GM12878 (cell line): ENCODE results near the gene PPP2R2B. TPM values are rescaled to one million over a fixed set of nuclear protein-coding genes. Genes with fewer than 3 reads are reported as not detected.

Experiments used
- ATAC-seq: fragments of 200-7000 bp; cut with Tn5 transposase; 3 replicates; pipeline ENCODE4 v1.9.1; 2020; ENCODE audit warnings: mild to moderate bottlenecking, moderate library complexity
- BruUV-seq: library from RNA; stranded (reverse); fragments of 400-500 nt; replicated peaks from 2 replicates; lab custom pipeline; 2021; lab: Mats Ljungman, UMichigan
- CTCF ChIA-PET: fragments of 300-600 bp; sonication (Branson Sonifier 250); formaldehyde crosslinking; extraction: SDS; loops from one replicate; lab custom pipeline; 2021; ENCODE audit warnings: inconsistent platforms; lab: Yijun Ruan, JAX
- POLR2A ChIA-PET: fragments of 350-600 bp; formaldehyde crosslinking; extraction: SDS; loops from one replicate; lab custom pipeline; 2021; ENCODE audit warnings: inconsistent platforms; lab: Charles Lee
- RAD21 ChIA-PET: fragments of 300-600 bp; sonication (Branson Sonifier 250); formaldehyde crosslinking; loops from one replicate; lab custom pipeline; 2023; ENCODE audit warnings: antibody characterized with exemption; ENCODE audit not compliant: unreplicated experiment; lab: Charles Lee
- SMC1A ChIA-PET: fragments of 300-600 bp; sonication (Branson Sonifier 250); formaldehyde crosslinking; loops from one replicate; lab custom pipeline; 2023; ENCODE audit not compliant: unreplicated experiment, uncharacterized antibody; lab: Charles Lee
- DNase-seq: peaks from one replicate; pipeline ENCODE4 v3.0.0-alpha.2; 2011; ENCODE audit warnings: low read depth, low spot score
- FAIRE-seq: peaks from 3 replicates; lab custom pipeline; 2011; peaks lifted over from hg19 to GRCh38; lab: Jason Lieb, UNC
- H2AFZ ChIP-seq: 2 replicates; pipeline ENCODE4 v1.6.0; 2011; ENCODE audit warnings: low read depth, low read length, control low read depth; ENCODE audit not compliant: control insufficient read depth
- H3K27ac ChIP-seq: 2 replicates; pipeline ENCODE4 v1.5.1; 2011; ENCODE audit warnings: control low read depth; ENCODE audit not compliant: control insufficient read depth, insufficient read depth
- H3K27me3 ChIP-seq, 2 experiments: replicated peaks in 1 of 2; 2 replicates each; pipeline versions ENCODE4 v1.6.0 to v1.6.1; 2011; ENCODE audit warnings: low read length in 1 of 2; ENCODE audit not compliant: control insufficient read depth in 2 of 2, insufficient read depth in 2 of 2
- H3K36me3 ChIP-seq, 2 experiments: 2 replicates each; pipeline ENCODE4 v1.5.1; 2011; ENCODE audit warnings: low read length in 1 of 2; ENCODE audit not compliant: control insufficient read depth in 2 of 2, insufficient read depth in 2 of 2
- H3K4me1 ChIP-seq: 2 replicates; pipeline ENCODE4 v1.6.1; 2011; ENCODE audit warnings: mild to moderate bottlenecking, low read length, moderate library complexity, mixed read lengths; ENCODE audit not compliant: control insufficient read depth, insufficient read depth
- H3K4me2 ChIP-seq: 2 replicates; pipeline ENCODE4 v1.6.0; 2011; ENCODE audit warnings: control low read depth; ENCODE audit not compliant: control insufficient read depth, insufficient read depth
- H3K4me3 ChIP-seq: fragments of 200-600 bp; sonication (generic); 2 replicates; pipeline ENCODE4 v1.5.1; 2016
- H3K79me2 ChIP-seq: 2 replicates; pipeline ENCODE4 v1.6.0; 2011; ENCODE audit warnings: low read length; ENCODE audit not compliant: control insufficient read depth, insufficient read depth
- H3K9ac ChIP-seq: 2 replicates; pipeline ENCODE4 v1.8.0; 2011; ENCODE audit warnings: low read length, control low read depth, mixed read lengths; ENCODE audit not compliant: control insufficient read depth, insufficient read depth
- H3K9me3 ChIP-seq: replicated peaks from 3 replicates; pipeline ENCODE4 v1.5.1; 2011; ENCODE audit warnings: mild to moderate bottlenecking, low read length; ENCODE audit not compliant: control insufficient read depth, insufficient read depth
- H4K20me1 ChIP-seq: 2 replicates; pipeline ENCODE4 v1.6.0; 2011; ENCODE audit not compliant: control insufficient read depth, insufficient read depth
- CHD1 ChIP-seq: IDR thresholded peaks from 2 replicates; pipeline ENCODE4 v1.6.1; 2012; ENCODE audit warnings: low read depth, low read length, improper control_type of control experiment
- CHD4 ChIP-seq: fragments of 200-600 bp; sonication (generic); IDR thresholded peaks from 2 replicates; pipeline ENCODE4 v1.6.1; 2016; ENCODE audit warnings: mild to moderate bottlenecking
- ETV6 ChIP-seq, 2 experiments: fragments of 450-650 bp in 1 of 2; IDR thresholded peaks in 1 of 2; conservative IDR thresholded peaks in 1 of 2; 2 replicates each; pipeline ENCODE4 v1.6.1; 2014; ENCODE audit warnings: antibody characterized with exemption in 1 of 2, borderline replicate concordance in 1 of 2, low read depth in 1 of 2, mild to moderate bottlenecking in 1 of 2, moderate library complexity in 1 of 2
- GABPA ChIP-seq: IDR thresholded peaks from 2 replicates; pipeline ENCODE4 v1.6.1; 2014; ENCODE audit warnings: antibody characterized with exemption, low read depth, mild to moderate bottlenecking, inconsistent platforms
- GATAD2B ChIP-seq: fragments of 450-650 bp; conservative IDR thresholded peaks from 2 replicates; pipeline ENCODE4 v1.6.1; 2017; ENCODE audit warnings: low read depth, mild to moderate bottlenecking, moderate library complexity
- KDM1A ChIP-seq: fragments of 200-600 bp; sonication (generic); IDR thresholded peaks from 2 replicates; pipeline ENCODE4 v1.6.1; 2016; ENCODE audit warnings: borderline replicate concordance
- LARP7 ChIP-seq: fragments of 450-650 bp; IDR thresholded peaks from 2 replicates; pipeline ENCODE4 v1.6.1; 2017; ENCODE audit warnings: mild to moderate bottlenecking
- NRF1 ChIP-seq: conservative IDR thresholded peaks from 2 replicates; pipeline ENCODE4 v1.6.1; 2011; ENCODE audit warnings: mild to moderate bottlenecking, low read depth, low read length, improper control_type of control experiment
- RELA ChIP-seq: fragments of 450-650 bp; IDR thresholded peaks from 2 replicates; pipeline ENCODE4 v1.8.0; 2014; ENCODE audit warnings: borderline replicate concordance; ENCODE audit not compliant: partially characterized antibody
- SMC3 ChIP-seq: IDR thresholded peaks from 2 replicates; pipeline ENCODE4 v1.6.1; 2011; ENCODE audit warnings: low read length, improper control_type of control experiment, borderline replicate concordance
- SRF ChIP-seq, 2 experiments: IDR thresholded peaks; 2 replicates each; pipeline ENCODE4 v1.6.1; 2011; ENCODE audit warnings: low read depth in 2 of 2, low read length in 2 of 2, mild to moderate bottlenecking in 1 of 2, moderate library complexity in 1 of 2
- TBL1XR1 ChIP-seq: IDR thresholded peaks from 2 replicates; pipeline ENCODE4 v1.6.1; 2012; ENCODE audit warnings: low read depth, low read length, improper control_type of control experiment
- TCF3 ChIP-seq: IDR thresholded peaks from 2 replicates; pipeline ENCODE4 v1.6.1; 2012; ENCODE audit warnings: low read depth, mild to moderate bottlenecking, low read length, borderline replicate concordance; ENCODE audit not compliant: insufficient read depth
- TCF7 ChIP-seq: IDR thresholded peaks from 2 replicates; pipeline ENCODE4 v1.6.1; 2014; ENCODE audit warnings: antibody characterized with exemption, borderline replicate concordance
- USF1 ChIP-seq: IDR thresholded peaks from 2 replicates; pipeline ENCODE4 v1.6.1; 2011; ENCODE audit warnings: borderline replicate concordance, low read depth, mild to moderate bottlenecking, moderate library complexity, mixed read lengths, low read length; ENCODE audit not compliant: insufficient read depth; ENCODE audit errors: extremely low read length
- ZBTB33 ChIP-seq: fragments of 450-650 bp; IDR thresholded peaks from 2 replicates; pipeline ENCODE4 v1.6.1; 2017; ENCODE audit warnings: mild to moderate bottlenecking
- ZNF24 ChIP-seq: fragments of 450-650 bp; IDR thresholded peaks from 2 replicates; pipeline ENCODE4 v1.6.1; 2017; ENCODE audit warnings: antibody characterized with exemption, mild to moderate bottlenecking
- ZNF274 ChIP-seq: IDR thresholded peaks from one replicate; pipeline ENCODE4 v1.8.0; 2011; ENCODE audit not compliant: insufficient read length, insufficient read depth
- WGBS: methylation state at CpG from one replicate; pipeline ENCODE4 v1.1.6; 2016; ENCODE audit warnings: low lambda C conversion rate; ENCODE audit not compliant: insufficient replicate concordance, insufficient coverage; ENCODE audit errors: missing lambda C conversion rate; 5-methylcytosine and 5-hydroxymethylcytosine counted together
- in situ Hi-C: fragments of 300-500 bp; cut with MboI; formaldehyde crosslinking; loops from 9 replicates; pipeline ENCODE4 v1.14.3; 2018; ENCODE audit warnings: mixed read lengths
- intact Hi-C: fragments of 100-400 bp; cut with micrococcal nuclease; formaldehyde crosslinking; loops from one replicate; pipeline ENCODE4 v1.14.2; 2022; ENCODE audit not compliant: unreplicated experiment
- polyA plus RNA-seq, 11 experiments: library from polyadenylated mRNA; depleted of rRNA in 4 of 11; unstranded in 6 of 11; stranded (reverse) in 5 of 11; fragments of >200 nt; fragmentation: Nextera tagmentation in 4 of 11; fragmentation: Illumina TruSeq in 1 of 11; extraction: Ambion mirVana in 4 of 11; extraction: Trizol in 1 of 11; gene quantifications; 1 replicate in 1 of 11; 2 replicates in 10 of 11; pipeline versions ENCODE4 v1.2.1 to v1.2.3, GENCODE V29; 2011 to 2016; ENCODE audit warnings: inconsistent platforms in 2 of 11, missing spikeins in 2 of 11, low read depth in 1 of 11
- total RNA-seq, 4 experiments: library from RNA; depleted of rRNA in 3 of 4; stranded (reverse); fragments of >200 nt in 3 of 4; fragmentation: Illumina TruSeq in 1 of 4; extraction: Trizol in 1 of 4; gene quantifications; 2 replicates each; pipeline versions ENCODE4 v1.2.1 to v1.2.3, GENCODE V29; 2013 to 2021
- TF ChIP-seq, protein P1 (sequence below): IDR thresholded peaks from 2 replicates; pipeline ENCODE4 v1.6.1; 2011; ENCODE audit warnings: mild to moderate bottlenecking, low read depth, low read length, moderate library complexity; ENCODE audit not compliant: insufficient replicate concordance
- TF ChIP-seq, protein P2 (sequence below): fragments of 450-650 bp; IDR thresholded peaks from 2 replicates; pipeline ENCODE4 v1.6.1; 2014; ENCODE audit warnings: mild to moderate bottlenecking

PPP2R2B gene
- total and polyA plus RNA-seq, 10 of the 15 experiments (the other 5 are each of a cell fraction or from before 2014, with no cell fraction given), result not detected

DNA sequence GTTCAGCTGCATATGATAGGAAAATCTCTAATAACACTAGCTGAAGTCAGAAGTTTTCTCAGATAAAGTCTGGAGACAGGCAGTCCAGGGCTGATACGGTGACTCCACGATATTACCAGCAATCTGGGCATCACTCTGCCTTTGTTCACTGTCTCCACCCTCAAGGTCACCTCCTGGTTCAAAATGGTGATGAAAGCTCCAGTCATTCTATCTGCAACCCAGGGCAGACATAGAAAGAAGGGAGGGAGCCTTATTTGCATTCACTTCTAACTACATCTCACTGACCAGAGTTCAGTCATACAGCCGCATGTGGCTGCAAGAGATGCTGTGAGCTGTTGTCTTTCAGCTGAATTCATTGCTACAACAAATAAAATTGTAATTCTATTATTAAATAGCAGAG lies 340.1 kb downstream of the PPP2R2B start (continued):
- TF ChIP-seq, protein P1, sequence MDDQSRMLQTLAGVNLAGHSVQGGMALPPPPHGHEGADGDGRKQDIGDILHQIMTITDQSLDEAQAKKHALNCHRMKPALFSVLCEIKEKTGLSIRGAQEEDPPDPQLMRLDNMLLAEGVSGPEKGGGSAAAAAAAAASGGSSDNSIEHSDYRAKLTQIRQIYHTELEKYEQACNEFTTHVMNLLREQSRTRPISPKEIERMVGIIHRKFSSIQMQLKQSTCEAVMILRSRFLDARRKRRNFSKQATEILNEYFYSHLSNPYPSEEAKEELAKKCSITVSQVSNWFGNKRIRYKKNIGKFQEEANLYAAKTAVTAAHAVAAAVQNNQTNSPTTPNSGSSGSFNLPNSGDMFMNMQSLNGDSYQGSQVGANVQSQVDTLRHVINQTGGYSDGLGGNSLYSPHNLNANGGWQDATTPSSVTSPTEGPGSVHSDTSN, result no peak
- TF ChIP-seq CHD1 (no peak), SMC3 (no peak), ZNF24 (no peak), GABPA (no peak), KDM1A (no peak), GATAD2B (no peak), SRF (IDR thresholded peaks at IDR 0.05; ENCODE audit: low read depth in 2 of 2, low read length in 2 of 2) (no peak), NRF1 (no peak)
- TF ChIP-seq, protein P2, sequence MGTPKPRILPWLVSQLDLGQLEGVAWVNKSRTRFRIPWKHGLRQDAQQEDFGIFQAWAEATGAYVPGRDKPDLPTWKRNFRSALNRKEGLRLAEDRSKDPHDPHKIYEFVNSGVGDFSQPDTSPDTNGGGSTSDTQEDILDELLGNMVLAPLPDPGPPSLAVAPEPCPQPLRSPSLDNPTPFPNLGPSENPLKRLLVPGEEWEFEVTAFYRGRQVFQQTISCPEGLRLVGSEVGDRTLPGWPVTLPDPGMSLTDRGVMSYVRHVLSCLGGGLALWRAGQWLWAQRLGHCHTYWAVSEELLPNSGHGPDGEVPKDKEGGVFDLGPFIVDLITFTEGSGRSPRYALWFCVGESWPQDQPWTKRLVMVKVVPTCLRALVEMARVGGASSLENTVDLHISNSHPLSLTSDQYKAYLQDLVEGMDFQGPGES, result no peak

DNA sequence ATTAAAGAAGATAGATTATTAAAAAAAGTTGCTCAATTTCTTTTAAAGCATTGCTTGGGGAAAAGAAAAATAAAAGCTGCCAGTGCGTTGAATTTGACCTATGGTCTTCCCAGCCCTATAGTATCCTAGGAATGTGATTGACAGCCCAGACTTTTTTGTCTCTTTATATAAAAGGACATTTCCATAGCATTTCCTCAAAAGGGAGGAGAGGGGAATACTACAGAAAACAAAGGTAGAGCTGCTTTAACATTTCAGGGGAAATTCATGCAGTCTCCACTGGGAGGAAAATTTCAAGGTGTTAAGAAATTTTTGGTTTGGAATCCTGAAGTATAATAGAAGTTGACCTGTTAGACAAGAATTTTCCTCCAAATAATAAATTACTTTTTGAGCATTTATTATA lies 344.7 kb downstream of the PPP2R2B start:
- Histone ChIP-seq H2AFZ (no peak overlapping the region), H3K4me1 (no peaks in the 10 kb centered on the region; the same call in 1 of the 2 replicates), H3K79me2 (no peaks in the 10 kb centered on the region), H3K9ac (no peak overlapping the region), H3K36me3 (no peaks in the 10 kb centered on the region), H3K27me3 (no peaks in the 10 kb centered on the region), H3K4me2 (no peak overlapping the region), H4K20me1 (no peaks in the 10 kb centered on the region), H3K4me3 (no peak overlapping the region), H3K27ac (no peak overlapping the region), H3K9me3 (no peaks in the 10 kb centered on the region)
- no peak for DNase-seq
- CTCF ChIA-PET, result interaction anchor here (0.6 to 6.8 kb wide), 28 partner anchors 8 to 799 kb away, joined by 3 to 86 read pairs (median 3); partner anchors contain the start of gene GPR151
- no peak for ATAC-seq
- WGBS, result 0% methylated on average over 1 of the region's 1 CpG
- POLR2A ChIA-PET, result no interaction called here
- FAIRE-seq, result no peak
- in situ Hi-C loops (no loop called here), intact Hi-C loops (loop anchor here (1.0 kb wide), 2 partner anchors 432 to 655 kb away; no protein-coding TSS in a partner anchor)
- SMC1A ChIA-PET, result interaction anchor here (1.0 to 3.9 kb wide), 4 partner anchors 8 to 835 kb away, joined by 4 to 27 read pairs (median 18); no protein-coding TSS in a partner anchor
- RAD21 ChIA-PET, result interaction anchor here (0.9 to 6.9 kb wide), 4 partner anchors 8 to 655 kb away, joined by 3 to 57 read pairs (median 8); no protein-coding TSS in a partner anchor
- no TSS peak for BruUV-seq
- TF ChIP-seq CHD4 (no peak), ZBTB33 (no peak), TBL1XR1 (no peak), TCF7 (no peak), ETV6 (conservative IDR thresholded peaks at IDR 0.05 in 1 of 2, IDR thresholded peaks at IDR 0.05 in 1 of 2; ENCODE audit: borderline replicate concordance in 1 of 2, low read depth in 1 of 2) (no peak), ZNF274 (no peak), GABPA (no peak), TCF3 (no peak), RELA (no peak), LARP7 (no peak), USF1 (no peak)
